IPS-15b (cell line): Measurements from ENCODE around the gene ODF4.
"Not testable (repeated sequence)": the region's sequence is repeated elsewhere in the genome, so short reads cannot be mapped to it uniquely, and the experiment has no call there.

Source experiments
- H3K27me3 ChIP-seq: one replicate; pipeline ENCODE4 v1.6.1; 2013; ENCODE audit warnings: low read length; ENCODE audit not compliant: control insufficient read depth, insufficient read depth
- H3K36me3 ChIP-seq: one replicate; pipeline ENCODE4 v1.6.1; 2013; ENCODE audit warnings: low read length; ENCODE audit not compliant: control insufficient read depth, insufficient read depth
- H3K4me1 ChIP-seq: one replicate; pipeline ENCODE4 v1.6.1; 2013; ENCODE audit warnings: mild to moderate bottlenecking, low read length; ENCODE audit not compliant: control insufficient read depth, insufficient read depth
- H3K4me3 ChIP-seq: one replicate; pipeline ENCODE4 v1.5.1; 2013; ENCODE audit warnings: low read depth, low read length
- H3K9ac ChIP-seq: one replicate; pipeline ENCODE4 v1.6.1; 2013; ENCODE audit warnings: low read depth, mild to moderate bottlenecking, low read length
- H3K9me3 ChIP-seq: one replicate; pipeline ENCODE4 v1.6.1; 2013; ENCODE audit warnings: mild to moderate bottlenecking, low read length; ENCODE audit not compliant: control insufficient read depth, insufficient read depth

The ODF4 gene

GRCh38 chr17:8332688-8333087 lies 7.0 kb upstream of the ODF4 start:
- Histone ChIP-seq H3K27me3 (peaks cover 4% of the 10 kb centered on the region), H3K4me3 (no peak overlapping the region), H3K36me3 (no peaks in the 10 kb centered on the region), H3K9ac (no peak overlapping the region), H3K4me1 (peaks cover under 1% of the 10 kb centered on the region), H3K9me3 (no peaks in the 10 kb centered on the region)

- H3K36me3 ChIP-seq: no peaks in the 10 kb centered on the region
- H3K4me3 ChIP-seq: no peak overlapping the region
These were observed 6.4 kb upstream of the ODF4 start for GRCh38 chr17:8333281-8333680.

GRCh38 chr17:8337802-8338752 lies 1.6 kb upstream of the ODF4 start:
- Histone ChIP-seq H3K27me3 (no peaks in the 10 kb centered on the region), H3K9ac (no peak overlapping the region), H3K4me1 (peaks cover 18% of the 10 kb centered on the region), H3K9me3 (no peaks in the 10 kb centered on the region), H3K4me3 (no peak overlapping the region), H3K36me3 (no peaks in the 10 kb centered on the region)

More at GRCh38 chr17:8333281-8333680, 6.4 kb upstream of the ODF4 start:
- no peaks in the 10 kb centered on the region for H3K27me3 ChIP-seq
- H3K9ac ChIP-seq: no peak overlapping the region
- H3K9me3 ChIP-seq: no peaks in the 10 kb centered on the region
- H3K4me1 ChIP-seq: peaks cover 7% of the 10 kb centered on the region

GRCh38 chr17:8338753-8339140 lies 893 bp upstream of the ODF4 start:
- Histone ChIP-seq H3K4me3 (no peak overlapping the region), H3K9ac (no peak overlapping the region), H3K4me1 (peaks cover 18% of the 10 kb centered on the region), H3K9me3 (no peaks in the 10 kb centered on the region), H3K36me3 (no peaks in the 10 kb centered on the region), H3K27me3 (no peaks in the 10 kb centered on the region)

GRCh38 chr17:8341456-8341855 lies 1.8 kb downstream of the ODF4 start:
- Histone ChIP-seq H3K9ac (no peak overlapping the region), H3K4me1 (peaks cover 18% of the 10 kb centered on the region), H3K9me3 (no peaks in the 10 kb centered on the region), H3K36me3 (no peaks in the 10 kb centered on the region), H3K27me3 (no peaks in the 10 kb centered on the region), H3K4me3 (no peak overlapping the region)

- no peak overlapping the region for H3K4me3 ChIP-seq
- no peaks in the 10 kb centered on the region for H3K27me3 ChIP-seq
- no peak overlapping the region for H3K9ac ChIP-seq
- no peaks in the 10 kb centered on the region for H3K9me3 ChIP-seq
- peaks cover 6% of the 10 kb centered on the region for H3K4me1 ChIP-seq
- no peaks in the 10 kb centered on the region for H3K36me3 ChIP-seq
These were observed 5.5 kb downstream of the ODF4 start for GRCh38 chr17:8345052-8345690.

- Histone ChIP-seq H3K9ac (no peak overlapping the region), H3K36me3 (no peaks in the 10 kb centered on the region), H3K9me3 (no peaks in the 10 kb centered on the region)
These were observed 6.5 kb downstream of the ODF4 start for GRCh38 chr17:8345951-8346665.

GRCh38 chr17:8347001-8347400 lies 7.4 kb downstream of the ODF4 start:
- not testable (repeated sequence) for H3K9ac ChIP-seq, H3K4me3 ChIP-seq, H3K27me3 ChIP-seq, H3K36me3 ChIP-seq, H3K4me1 ChIP-seq, H3K9me3 ChIP-seq

More at GRCh38 chr17:8345951-8346665, 6.5 kb downstream of the ODF4 start:
- H3K4me3 ChIP-seq: no peak overlapping the region
- H3K27me3 ChIP-seq: no peaks in the 10 kb centered on the region
- H3K4me1 ChIP-seq: peaks cover 6% of the 10 kb centered on the region

GRCh38 chr17:8350339-8350738 lies 10.7 kb downstream of the ODF4 start:
- H3K27me3 ChIP-seq: no peaks in the 10 kb centered on the region
- no peak overlapping the region for H3K9ac ChIP-seq
- H3K36me3 ChIP-seq: no peaks in the 10 kb centered on the region
- no peaks in the 10 kb centered on the region for H3K9me3 ChIP-seq
- no peak overlapping the region for H3K4me3 ChIP-seq
- peaks cover 5% of the 10 kb centered on the region for H3K4me1 ChIP-seq

- no peak overlapping the region for H3K9ac ChIP-seq
- no peaks in the 10 kb centered on the region for H3K27me3 ChIP-seq
- peaks cover 5% of the 10 kb centered on the region for H3K4me1 ChIP-seq
- H3K9me3 ChIP-seq: no peaks in the 10 kb centered on the region
- no peak overlapping the region for H3K4me3 ChIP-seq
- H3K36me3 ChIP-seq: no peaks in the 10 kb centered on the region
These were observed 14.1 kb downstream of the ODF4 start for GRCh38 chr17:8353736-8354135.

GRCh38 chr17:8354236-8354635 lies 14.6 kb downstream of the ODF4 start:
- H3K36me3 ChIP-seq: no peaks in the 10 kb centered on the region
- no peak overlapping the region for H3K4me3 ChIP-seq
- no peak overlapping the region for H3K9ac ChIP-seq
- no peaks in the 10 kb centered on the region for H3K27me3 ChIP-seq
- H3K9me3 ChIP-seq: no peaks in the 10 kb centered on the region
- peaks cover 5% of the 10 kb centered on the region for H3K4me1 ChIP-seq
